HPDE6-E6E7 (cell line): ENCODE results near the gene KEAP1.
"Not testable (repeated sequence)": the region's sequence is repeated elsewhere in the genome, so short reads cannot be mapped to it uniquely, and the experiment has no call there.

ENCODE experiments used
- DNase-seq: peaks from one replicate; pipeline ENCODE4 v3.0.0; 2011; ENCODE audit warnings: missing footprints; ENCODE audit errors: extremely low spot score

The KEAP1 gene

DNA sequence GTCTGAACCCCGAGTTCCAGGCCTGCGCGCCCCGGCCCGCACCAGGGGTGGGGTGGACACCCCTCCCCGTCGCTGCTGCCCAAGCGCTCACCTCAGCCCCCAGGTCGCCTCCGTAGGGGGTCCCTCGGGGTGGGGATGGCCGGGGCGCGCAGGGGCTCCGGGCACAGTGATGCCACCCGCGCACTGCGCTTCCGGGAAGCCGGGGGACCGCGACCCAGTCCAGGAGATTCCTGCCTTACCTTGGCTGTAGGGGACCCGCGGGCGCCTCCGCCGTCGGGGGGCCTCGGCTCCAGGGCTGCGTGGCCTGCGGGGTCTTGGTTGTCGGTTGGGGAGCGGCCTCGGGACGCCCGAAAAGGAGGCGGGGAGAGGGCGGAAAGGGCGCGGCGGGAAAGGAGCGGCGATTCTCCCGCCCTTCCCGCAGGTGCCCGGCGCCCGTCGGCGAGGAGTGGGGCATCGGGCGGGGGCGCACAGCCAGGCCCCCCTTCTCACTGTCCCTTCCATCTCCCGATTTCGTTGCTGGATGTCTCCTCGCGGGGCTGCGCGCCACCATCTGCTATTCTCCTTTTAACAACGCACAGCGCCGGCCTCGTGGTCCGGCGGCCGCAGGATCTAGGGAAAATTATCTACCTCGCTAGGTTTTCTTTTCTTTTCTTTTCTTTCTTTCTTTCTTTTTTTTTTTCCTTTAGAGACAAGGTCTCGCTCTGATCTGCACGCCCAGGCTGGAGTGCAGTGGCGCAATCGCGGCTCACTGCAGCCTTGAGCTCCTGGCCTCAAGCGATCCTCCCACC is at the start of gene KEAP1:
Gene KEAP1 (minus strand): TSS at position 355 of the 788 bp plus-strand sequence. CDS start 3,323 bp downstream, outside the sequence.
- no peak for DNase-seq

DNA sequence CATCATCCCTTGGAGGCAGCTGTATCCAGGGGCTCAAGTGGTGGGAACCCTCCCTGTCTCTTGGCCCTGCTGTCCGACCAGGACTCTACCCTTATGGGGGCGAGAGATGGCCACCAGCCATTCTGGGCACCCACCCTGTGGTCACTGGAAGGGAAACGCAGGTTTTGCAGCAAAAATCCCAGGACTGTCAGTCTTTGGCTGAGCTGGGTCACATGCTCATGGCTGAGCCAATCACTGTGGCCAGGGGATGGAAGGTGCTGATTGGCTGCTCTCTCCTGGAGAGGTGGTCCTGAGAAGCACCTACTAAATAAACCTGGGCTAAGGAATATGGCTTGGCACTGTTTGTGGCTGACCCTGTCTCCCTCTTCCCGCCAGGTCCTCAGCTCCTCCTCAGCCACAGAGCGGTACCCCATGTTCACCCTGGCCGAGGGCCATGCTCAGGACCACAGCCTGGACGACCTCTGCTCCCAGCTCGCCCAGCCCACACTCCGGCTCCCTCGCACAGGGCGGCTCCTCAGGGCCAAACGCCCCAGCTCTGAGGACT is 49.4 kb upstream of the KEAP1 start:
- DNase-seq, result no peak

DNA sequence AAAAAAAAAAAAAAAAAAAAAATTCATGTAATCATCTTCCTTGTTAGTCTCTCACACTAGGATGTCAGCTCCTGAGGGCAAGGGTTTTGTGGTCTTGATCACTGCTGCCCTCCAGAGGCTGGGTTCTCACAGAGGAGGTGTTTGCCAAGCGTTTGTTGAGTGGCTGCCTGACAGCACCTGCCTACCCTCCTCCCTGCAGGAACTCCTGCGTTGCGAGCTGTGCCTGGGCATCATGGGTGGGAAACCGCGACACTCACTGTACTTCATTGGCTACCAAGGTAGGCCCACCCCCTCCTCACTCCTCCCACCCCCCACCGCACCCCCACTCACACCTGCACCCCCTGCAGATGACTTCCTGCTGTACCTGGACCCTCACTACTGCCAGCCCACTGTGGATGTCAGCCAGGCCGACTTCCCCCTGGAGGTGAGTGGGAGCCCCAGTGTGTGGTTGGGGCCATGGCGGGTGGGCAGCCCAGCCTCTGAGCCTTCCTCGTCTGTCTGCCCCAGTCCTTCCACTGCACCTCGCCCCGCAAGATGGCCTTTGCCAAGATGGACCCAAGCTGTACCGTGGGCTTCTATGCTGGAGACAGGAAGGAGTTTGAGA is 48.6 kb upstream of the KEAP1 start:
- no peak for DNase-seq

DNA sequence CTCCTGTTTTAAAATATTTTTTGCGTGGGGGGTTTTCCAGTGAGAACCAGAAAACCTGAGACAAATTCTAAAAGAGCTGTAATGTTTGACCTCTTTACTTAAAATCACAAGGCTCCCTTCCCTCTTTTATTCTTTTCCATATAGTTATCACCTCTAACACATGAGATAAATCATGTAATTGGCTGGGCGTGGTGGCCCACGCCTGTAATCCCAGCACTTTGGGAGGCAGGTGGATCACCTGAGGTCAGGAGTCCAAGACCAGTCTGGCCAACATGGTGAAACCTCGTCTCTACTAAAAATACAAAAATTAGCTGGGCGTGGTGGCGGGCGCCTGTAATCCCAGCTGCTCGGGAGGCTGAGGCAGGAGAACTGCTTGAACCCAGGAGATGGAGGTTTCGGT is 47.9 kb upstream of the KEAP1 start:
- DNase-seq, result not testable (repeated sequence)

DNA sequence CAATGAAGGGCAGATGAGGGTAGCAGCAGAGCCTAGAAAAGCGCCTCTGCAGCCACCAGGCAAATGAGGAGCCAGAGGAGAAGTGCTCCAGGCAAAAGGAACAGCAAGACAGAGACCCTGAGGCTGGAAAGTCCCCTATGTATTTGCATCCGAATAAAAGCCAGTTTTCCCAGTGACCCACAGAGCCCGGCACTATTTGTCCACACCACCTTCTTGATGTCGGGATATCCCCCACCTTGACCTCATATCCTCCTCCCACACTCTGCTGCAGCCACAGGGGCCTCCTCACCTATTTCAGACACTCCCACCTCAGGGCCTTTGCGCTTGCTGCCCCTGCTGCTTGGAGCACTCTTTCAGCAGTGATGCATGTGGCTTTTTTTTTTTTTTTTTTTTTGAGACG is 47.2 kb upstream of the KEAP1 start:
- DNase-seq, result no peak

DNA sequence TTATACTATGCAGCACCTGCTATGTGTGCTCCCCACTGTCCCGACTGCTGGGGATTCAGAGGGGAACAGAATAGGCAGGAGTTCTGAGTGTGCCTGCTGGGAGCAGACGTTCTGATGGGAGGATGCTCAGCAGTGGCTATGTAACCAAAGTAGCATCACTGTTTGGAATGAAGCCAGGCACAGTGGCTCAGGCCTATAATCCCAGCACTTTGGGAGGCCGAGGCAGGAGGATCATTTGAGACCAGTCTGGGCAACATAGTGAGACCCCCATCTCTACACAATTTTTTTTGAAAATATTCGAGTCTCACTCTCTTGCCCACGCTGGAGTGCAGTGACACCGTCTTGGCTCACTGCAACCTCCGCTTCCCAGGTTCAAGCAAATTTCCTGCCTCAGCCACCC is 46.6 kb upstream of the KEAP1 start:
- DNase-seq, result no peak

DNA sequence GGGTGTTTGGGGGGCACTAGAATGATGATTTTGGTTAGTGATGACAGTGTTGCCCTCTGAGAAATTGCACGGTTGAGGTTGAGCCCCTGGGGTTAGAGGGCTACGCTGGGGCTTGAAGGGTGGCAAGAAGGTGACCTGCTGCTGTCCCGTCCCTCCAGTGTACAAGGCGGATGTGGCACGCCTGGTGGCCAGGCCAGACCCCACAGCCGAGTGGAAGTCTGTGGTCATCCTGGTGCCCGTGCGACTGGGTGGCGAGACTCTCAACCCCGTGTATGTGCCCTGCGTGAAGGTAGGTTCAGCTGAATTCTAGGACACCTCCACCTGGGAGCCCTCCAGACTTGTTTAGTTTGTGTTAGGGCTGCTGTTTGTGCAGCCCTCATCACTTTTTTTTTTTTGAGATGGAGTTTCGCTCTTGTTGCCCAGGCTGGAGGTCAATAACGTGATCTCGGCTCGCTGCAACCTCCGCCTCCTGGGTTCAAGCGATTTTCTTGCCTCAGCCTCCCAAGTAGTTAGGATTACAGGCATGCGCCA is 45.7 kb upstream of the KEAP1 start:
- DNase-seq, result no peak

DNA sequence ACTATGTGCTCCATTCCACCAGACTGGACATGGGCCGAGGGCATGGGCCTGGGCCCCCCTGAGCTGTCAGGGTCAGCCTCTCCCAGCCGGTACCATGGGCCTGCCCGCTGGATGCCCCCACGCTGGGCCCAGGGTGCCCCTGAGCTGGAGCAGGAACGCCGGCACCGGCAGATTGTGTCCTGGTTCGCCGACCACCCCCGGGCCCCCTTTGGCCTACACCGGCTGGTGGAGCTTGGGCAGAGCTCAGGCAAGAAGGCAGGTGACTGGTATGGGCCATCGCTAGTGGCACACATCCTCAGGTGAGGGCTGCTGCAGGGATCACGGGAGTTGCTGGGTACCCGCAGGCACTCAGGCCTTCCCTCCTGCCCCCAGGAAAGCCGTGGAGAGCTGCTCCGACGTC is 43.7 kb upstream of the KEAP1 start:
- no peak for DNase-seq

DNA sequence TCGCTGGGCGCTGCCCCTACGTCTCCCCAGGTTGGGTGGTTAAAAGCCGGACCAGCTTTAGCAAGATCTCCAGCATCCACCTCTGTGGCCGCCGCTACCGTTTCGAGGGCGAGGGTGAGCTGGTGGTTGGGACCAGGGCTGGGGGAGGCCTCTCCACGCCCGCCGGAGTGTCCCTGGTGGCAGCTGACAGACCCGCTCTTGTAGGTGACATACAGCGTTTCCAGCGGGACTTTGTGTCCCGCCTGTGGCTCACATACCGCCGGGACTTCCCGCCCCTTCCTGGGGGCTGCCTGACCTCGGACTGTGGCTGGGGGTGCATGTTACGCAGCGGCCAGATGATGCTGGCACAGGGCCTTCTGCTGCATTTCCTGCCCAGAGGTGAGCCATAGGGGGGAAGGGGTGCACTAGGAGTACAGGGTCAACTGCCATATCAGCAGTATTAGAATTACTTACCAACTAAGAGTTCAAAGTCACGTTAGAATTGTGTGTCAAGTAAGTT is 41.6 kb upstream of the KEAP1 start:
- no peak for DNase-seq

DNA sequence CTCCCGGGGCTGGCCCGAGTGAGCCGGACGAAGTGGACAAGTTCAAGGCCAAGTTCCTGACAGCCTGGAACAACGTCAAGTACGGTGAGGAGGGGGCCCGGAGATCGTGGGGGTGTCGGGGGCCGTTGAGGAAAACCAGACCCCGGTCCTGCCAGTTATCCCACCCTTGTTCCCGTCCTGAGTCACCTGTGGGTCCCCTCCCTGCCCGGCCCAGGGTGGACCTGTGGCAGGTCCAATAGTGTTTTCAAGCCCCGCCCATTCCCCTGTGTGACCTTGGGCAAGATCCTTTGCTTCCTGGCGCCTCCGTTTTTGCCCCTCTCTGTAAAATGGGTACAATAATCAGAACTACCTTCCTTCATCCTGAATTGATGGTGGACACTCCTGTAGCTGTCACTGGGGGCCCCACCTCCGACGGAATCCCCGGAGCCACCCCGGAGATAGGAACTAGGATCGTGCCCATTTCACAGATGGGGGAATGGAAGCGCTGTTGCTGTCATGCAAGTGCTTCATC is 41.1 kb upstream of the KEAP1 start:
- DNase-seq, result no peak

DNA sequence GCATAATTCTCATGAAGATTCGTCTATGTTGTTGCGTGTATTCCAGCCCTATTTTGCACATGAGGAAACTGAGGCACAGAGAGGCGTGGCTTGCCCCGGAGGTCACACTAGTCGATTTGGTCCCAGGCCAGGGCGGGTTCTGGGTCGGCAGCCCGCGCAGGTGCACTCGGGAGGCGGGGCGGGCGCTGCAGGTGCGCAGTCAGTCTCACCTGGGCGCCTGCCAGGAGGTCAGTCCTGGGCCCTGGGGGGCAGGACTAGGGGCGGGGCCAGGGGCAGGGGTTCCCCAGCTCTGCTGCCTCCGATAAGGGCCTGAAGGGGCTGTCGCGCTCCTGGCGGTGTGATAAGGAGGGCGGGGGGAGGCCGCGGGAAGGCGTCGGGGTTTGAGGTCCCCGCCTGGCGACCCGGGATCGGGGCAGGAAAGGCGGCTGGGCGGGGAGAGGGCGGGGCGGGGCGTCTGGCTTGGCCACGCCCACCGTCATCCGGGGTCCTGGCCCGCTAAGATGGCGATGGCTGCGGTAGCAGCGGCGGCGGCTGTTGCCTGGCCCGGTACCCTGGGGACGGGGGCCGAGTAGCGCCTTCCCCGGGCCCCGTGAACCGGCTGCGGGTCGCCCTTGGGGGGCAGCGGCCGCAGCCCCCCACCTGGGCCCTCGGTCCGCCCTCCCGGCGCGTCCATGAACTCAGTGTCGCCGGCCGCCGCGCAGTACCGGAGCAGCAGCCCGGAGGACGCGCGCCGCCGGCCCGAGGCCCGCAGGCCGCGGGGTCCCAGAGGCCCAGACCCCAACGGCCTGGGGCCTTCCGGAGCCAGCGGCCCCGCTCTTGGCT is 40.5 kb upstream of the KEAP1 start, which contains the start of gene ATG4D:
Gene ATG4D (plus strand): TSS at position 485 of the 822 bp plus-strand sequence. CDS start 187 bp downstream, at position 672.
- peak; percentile 96 for DNase-seq

DNA sequence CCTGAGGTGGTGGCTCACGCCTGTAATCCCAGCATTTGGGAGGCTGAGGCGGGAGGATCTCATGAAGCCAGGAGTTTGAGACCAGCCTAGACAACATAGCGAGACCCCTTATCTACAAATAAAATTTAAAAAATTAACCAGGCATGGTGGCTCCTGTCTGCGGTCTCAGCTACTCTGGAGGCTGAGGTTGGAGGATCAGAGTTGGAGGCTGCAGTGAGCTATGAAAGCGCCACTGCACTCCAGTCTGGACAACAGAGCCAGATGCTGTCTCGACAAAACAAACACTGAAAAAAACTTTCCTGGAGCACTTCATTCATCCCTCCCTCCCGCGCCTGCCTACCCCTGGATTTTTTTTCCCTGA is 39.9 kb upstream of the KEAP1 start:
- no peak for DNase-seq

DNA sequence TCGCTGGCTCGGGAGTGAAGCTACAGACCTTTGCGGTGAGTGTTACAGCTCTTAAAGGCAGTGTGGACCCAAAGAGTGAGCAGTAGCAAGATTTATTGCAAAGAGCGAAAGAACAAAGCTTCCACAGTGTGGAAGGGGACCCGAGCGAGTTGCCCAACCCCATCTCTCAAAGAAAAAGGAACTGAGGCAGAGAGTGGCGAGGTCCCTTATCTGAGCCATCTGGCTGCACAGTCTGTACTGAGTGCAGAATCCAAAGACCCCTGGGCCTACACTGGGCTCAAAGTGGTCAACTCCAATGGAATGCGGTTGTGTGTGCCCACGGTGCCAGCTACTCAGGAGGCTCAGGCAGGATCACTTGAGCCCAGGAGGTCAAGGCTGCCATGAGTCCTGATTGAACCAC is 35.9 kb upstream of the KEAP1 start:
- not testable (repeated sequence) for DNase-seq

DNA sequence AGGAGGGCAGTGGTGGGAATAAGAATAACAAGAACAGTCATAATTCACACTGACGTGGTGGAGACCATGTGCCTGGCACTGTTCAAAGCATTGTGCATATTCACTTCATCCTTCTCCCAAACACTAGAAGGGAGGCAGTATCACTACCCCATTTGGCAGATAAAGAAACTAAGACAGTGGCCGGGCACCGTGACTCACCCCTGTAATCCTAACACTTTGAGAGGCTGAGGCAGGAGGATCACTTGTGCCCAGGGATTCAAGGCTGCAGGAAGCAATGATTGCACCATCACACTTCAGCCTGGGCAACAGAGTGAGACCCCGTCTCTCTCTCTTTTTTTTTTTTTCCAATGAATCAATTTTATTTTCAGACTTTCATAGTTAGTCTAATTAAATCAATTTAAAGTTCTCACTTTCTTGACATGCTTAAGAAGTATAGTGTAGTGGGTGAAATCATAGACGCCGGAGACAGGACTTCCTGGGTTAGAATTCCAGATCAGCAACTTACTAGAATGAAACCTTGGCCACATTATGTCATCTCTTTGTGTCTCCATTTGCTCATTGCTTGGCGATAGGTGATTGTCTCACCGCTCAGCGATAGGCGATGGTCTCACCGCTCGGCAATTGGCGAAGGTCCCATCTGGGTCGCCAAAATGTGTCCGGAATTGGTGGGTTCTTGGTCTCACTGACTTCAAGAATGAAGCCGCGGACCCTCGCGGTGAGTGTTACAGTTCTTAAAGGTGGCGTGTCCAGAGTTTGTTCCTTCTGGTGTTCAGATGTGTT is 35.2 kb upstream of the KEAP1 start:
- DNase-seq, result no peak

DNA sequence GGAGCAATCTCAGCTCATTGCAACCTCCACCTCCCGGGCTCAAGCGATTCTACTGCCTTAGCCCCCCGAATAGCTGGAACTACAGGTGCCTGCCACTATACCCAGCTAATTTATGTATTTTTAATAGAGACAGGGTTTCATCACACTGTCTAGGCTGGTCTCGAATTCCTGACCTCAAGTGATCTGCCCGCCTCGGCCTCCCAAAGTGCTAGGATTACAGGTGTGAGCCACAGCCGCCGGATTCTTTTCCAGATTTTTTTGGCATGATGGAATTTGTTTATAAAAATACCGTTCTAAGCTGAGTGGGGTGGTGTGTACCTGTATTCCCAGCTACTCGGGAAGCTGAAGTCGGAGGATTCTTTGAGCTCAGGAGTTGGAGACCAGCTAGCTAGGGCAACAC is 34.5 kb upstream of the KEAP1 start:
- no peak for DNase-seq

DNA sequence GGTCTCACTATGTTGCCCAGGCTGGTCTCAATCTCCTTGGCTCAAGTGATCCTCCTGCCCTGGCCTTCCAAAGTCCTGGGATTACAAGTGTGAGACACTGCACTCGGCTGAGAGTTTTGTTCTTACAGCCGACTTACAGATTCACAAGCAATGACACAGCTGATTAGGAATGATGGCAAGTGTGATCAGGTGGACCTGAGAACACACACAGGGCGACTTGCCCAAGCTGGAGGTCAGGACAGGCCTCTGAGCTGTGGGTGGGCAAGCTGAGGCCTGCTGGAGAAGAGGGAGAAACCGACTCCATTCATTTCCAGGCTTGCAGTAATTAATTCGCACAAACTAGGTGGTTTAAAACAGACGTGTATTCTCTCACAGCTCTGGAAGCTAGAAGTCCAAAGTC is 32.5 kb upstream of the KEAP1 start:
- peak; percentile 87 for DNase-seq

DNA sequence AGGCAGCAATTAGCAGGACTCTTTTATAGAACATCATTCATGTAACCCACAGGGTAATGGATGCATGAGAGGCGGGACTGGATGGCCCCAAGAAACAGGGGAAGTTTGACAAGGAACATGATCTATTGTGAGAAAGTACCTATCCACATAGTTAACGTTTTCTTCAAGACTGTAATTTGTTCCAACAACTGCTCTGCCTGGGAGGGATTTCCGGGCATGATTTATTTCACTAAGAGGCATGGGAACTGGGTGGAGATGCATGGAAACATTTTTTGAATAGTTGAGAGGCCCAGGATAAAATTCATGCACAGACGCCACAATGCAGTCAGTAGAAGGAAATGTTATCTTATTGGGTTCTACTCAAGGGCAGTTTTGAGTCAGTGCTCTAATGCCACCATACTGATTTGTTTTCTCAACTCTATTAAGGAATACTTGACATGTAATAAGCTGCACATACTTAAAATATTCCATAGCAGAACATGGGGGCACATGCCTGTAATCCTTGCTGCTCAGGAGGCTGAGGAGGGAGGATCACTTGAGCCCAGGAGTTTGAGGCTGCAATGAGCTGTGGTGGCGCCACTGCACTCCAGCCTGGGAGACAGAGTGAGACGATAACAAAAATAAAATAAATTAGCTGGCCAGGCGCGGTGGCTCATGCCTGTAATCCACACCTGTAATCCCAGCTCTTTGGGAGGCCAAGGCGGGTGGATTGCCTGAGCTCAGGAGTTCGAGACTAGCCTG is 30.7 kb upstream of the KEAP1 start:
- DNase-seq, result no peak

DNA sequence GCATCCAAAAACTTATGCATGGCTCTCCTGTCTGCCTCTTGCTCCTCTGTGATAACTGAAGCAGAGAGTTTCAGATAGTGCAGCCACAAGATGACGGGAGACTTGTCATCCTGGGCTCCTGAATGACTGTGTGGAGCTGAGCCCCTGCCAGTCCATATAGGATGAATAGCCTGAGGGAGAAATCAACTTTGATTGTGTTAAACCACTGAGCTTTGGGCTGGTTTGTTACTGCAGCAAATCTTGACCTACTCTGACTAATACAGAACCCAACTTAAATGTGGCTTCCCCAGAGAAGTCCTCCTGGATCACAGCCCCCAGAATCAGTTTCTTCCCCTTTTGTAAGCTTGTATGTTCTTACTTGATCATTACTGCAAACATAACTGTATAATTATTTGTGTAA is 29.3 kb upstream of the KEAP1 start:
- DNase-seq, result no peak

DNA sequence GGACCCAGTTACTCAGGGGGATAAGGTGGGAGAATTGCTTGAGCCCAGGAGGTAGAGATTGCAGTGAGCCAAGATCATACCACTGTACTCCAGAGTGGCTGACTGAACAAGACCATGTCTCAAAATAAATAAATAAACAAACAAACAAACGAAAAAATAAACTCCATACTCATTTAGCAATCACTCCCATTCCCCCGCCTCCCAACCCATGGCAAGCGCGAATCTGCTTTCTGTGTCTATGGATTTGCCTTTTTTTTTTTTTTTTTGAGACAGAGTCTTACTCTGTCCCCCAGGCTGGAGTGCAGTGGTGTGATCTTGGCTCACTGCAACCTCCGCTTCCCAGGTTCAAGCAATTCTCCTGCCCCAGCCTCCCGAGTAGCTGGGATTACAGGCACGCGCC is 23.7 kb upstream of the KEAP1 start:
- DNase-seq, result not testable (repeated sequence)

DNA sequence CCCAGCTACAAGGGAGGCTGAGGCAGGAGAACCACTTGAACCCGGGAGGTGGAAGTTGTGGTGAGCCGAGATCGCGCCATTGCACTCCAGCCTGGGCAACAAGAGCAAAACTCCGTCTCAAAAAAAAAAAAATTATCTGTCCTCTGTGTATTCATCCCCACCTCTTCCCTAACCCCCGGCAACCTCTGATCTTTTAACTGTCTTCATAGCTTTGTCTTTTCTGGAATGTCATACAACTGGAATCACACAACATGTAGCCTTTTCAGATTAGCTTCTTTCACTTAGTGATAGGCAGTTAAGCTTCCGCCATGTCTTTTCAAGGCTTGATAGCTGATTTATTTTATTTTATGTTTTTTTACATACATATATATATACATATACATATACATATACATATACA is 22.5 kb upstream of the KEAP1 start:
- DNase-seq, result no peak
